Tibial artery (tissue), 4 donors: Measurements from ENCODE around the gene MAT2B.

Source experiments
- DNase-seq, 2 donors: peaks; one replicate each; pipeline ENCODE4 v3.0.0-alpha.2; 2019
- H3K27ac ChIP-seq, 2 donors: fragments of 200-600 bp; sonication (generic) in 1 of 2; 1 replicate in 1 of 2; 2 replicates in 1 of 2; pipeline ENCODE4 v1.5.1; 2018 to 2019; ENCODE audit warnings: mild to moderate bottlenecking in 1 of 2
- H3K27me3 ChIP-seq, 2 donors: fragments of 200-600 bp; sonication (generic) in 1 of 2; one replicate each; pipeline versions ENCODE4 v1.5.1 to v1.6.0; 2016 to 2019
- H3K36me3 ChIP-seq, 3 donors: fragments of 200-600 bp; sonication (generic) in 2 of 3; one replicate each; pipeline ENCODE4 v1.5.1; 2016 to 2019; ENCODE audit warnings: mild to moderate bottlenecking in 2 of 3
- H3K4me1 ChIP-seq, 4 donors: fragments of 200-600 bp; sonication (generic) in 2 of 4; 1 replicate in 3 of 4; 2 replicates in 1 of 4; pipeline ENCODE4 v1.5.1; 2016 to 2019
- H3K4me3 ChIP-seq, 2 donors: fragments of 200-600 bp; sonication (generic) in 1 of 2; 1 replicate in 1 of 2; 2 replicates in 1 of 2; pipeline ENCODE4 v1.5.1; 2018 to 2019; ENCODE audit warnings: mild to moderate bottlenecking in 2 of 2
- H3K9me3 ChIP-seq, 3 donors: fragments of 200-600 bp; sonication (generic) in 1 of 3; one replicate each; pipeline ENCODE4 v1.5.1; 2016 to 2019
- intact Hi-C: fragments of 100-400 bp; cut with DNase I; formaldehyde crosslinking; loops from one replicate; pipeline ENCODE4 v1.15.0; 2023; ENCODE audit warnings: low total_unique reads
- TF ChIP-seq, protein P1 (sequence below), 2 experiments: fragments of 200-600 bp in 1 of 2; fragments of 450-650 bp in 1 of 2; IDR thresholded peaks; one replicate each; pipeline ENCODE4 v1.5.1; 2017 to 2019; ENCODE audit warnings: antibody characterized with exemption in 2 of 2, mild to moderate bottlenecking in 1 of 2, moderate library complexity in 1 of 2

The MAT2B gene

GRCh38 chr5:163564321-163564938 lies 59.0 kb downstream of the MAT2B start:
- intact Hi-C loops: loop anchor here (10.0 kb wide), 1 partner anchor 940 kb away; no protein-coding TSS in a partner anchor
- no peak overlapping the region for H3K27ac ChIP-seq
- H3K36me3 ChIP-seq: no peaks in the 10 kb centered on the region
- H3K4me3 ChIP-seq: no peak overlapping the region
- DNase-seq: peak in 1 of 2 donors; percentile 67
- no peaks in the 10 kb centered on the region for H3K9me3 ChIP-seq
- H3K4me1 ChIP-seq: peaks cover 0 to 16% (median 9%) of the 10 kb centered on the region in 4 donors
- H3K27me3 ChIP-seq: peaks cover 0 to 27% of the 10 kb centered on the region in 2 donors
- TF ChIP-seq, protein P1, sequence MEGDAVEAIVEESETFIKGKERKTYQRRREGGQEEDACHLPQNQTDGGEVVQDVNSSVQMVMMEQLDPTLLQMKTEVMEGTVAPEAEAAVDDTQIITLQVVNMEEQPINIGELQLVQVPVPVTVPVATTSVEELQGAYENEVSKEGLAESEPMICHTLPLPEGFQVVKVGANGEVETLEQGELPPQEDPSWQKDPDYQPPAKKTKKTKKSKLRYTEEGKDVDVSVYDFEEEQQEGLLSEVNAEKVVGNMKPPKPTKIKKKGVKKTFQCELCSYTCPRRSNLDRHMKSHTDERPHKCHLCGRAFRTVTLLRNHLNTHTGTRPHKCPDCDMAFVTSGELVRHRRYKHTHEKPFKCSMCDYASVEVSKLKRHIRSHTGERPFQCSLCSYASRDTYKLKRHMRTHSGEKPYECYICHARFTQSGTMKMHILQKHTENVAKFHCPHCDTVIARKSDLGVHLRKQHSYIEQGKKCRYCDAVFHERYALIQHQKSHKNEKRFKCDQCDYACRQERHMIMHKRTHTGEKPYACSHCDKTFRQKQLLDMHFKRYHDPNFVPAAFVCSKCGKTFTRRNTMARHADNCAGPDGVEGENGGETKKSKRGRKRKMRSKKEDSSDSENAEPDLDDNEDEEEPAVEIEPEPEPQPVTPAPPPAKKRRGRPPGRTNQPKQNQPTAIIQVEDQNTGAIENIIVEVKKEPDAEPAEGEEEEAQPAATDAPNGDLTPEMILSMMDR (IDR thresholded peaks at IDR 0.05): peak; percentile 75 to 85

DNA sequence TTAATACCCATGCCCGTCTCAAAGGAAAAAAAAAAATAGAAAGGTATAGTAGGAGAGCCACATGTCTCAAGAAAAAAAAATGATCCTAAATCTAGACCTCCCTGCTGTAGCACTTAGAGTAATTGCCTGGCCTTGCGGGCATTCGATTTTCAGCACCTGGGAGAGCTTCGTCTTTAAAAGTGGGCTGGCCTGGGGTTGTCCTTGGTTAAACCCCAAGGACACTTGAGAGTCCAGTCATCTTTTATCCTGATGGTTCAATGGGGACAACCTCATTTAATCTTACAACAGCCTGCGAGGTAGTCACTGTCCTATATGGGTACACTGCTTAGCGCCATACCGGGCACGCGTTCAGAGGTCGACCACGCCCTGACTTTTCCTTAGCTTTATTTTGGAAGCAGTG lies 60.1 kb downstream of the MAT2B start:
- Histone ChIP-seq H3K9me3 (no peaks in the 10 kb centered on the region), H3K4me1 (peaks cover 0 to 16% (median 9%) of the 10 kb centered on the region in 4 donors), H3K27me3 (peaks cover 0 to 30% of the 10 kb centered on the region in 2 donors), H3K27ac (no peak overlapping the region), H3K4me3 (peak overlapping the region; percentile 21 to 46), H3K36me3 (no peaks in the 10 kb centered on the region)
- no peak for DNase-seq
- intact Hi-C loops: loop anchor here (10.0 kb wide), 1 partner anchor 939 kb away; no protein-coding TSS in a partner anchor
- TF ChIP-seq, protein P1 (IDR thresholded peaks at IDR 0.05): no peak

DNA sequence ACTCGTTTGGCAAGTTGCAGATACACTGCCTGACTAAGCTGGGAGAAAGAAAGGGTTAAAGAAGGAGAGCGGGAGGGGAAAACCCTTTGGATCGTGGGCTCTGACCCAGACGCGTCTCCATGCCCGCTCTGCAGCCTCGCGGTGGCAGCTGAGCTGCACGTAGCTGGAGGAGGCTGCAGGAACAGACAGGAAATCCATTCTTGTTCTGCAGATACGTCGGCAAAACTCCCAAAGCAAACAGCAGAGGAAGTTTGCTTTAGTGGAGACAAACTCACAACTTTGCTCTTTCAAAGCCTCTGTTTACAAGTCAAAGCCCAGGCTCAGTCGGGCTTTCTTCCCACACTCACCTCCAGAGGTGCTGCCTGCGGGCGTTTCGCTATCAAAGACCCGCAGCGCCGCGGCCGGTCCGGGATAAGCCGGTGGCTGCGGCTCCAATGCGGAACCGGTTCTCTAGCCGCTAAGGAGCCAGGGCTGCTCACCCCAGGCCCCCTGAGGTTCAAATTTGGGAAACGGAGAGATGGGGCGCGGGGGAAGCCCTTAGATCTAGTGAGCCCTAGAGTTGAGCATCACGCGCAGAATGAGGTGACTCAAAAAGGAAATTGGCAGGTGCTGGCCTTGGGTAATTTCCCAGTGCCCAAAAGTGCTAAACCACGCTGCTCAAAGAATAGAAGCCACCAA lies 60.7 kb downstream of the MAT2B start:
- Histone ChIP-seq H3K4me1 (peaks cover 0 to 16% (median 9%) of the 10 kb centered on the region in 4 donors), H3K4me3 (peak overlapping the region; percentile 21 to 46), H3K27me3 (peaks cover 0 to 31% of the 10 kb centered on the region in 2 donors), H3K27ac (no peak overlapping the region), H3K36me3 (no peaks in the 10 kb centered on the region), H3K9me3 (no peaks in the 10 kb centered on the region)
- DNase-seq: no peak
- intact Hi-C loops: loop anchor here (10.0 kb wide), 1 partner anchor 939 kb away; no protein-coding TSS in a partner anchor
- TF ChIP-seq, protein P1 (IDR thresholded peaks at IDR 0.05): no peak

GRCh38 chr5:163566678-163567077 lies 61.3 kb downstream of the MAT2B start:
- intact Hi-C loops: loop anchor here (10.0 kb wide), 1 partner anchor 938 kb away; no protein-coding TSS in a partner anchor
- peaks cover 0 to 16% (median 9%) of the 10 kb centered on the region in 4 donors for H3K4me1 ChIP-seq
- no peak overlapping the region for H3K4me3 ChIP-seq

GRCh38 chr5:163567811-163568210 lies 62.4 kb downstream of the MAT2B start:
- H3K27me3 ChIP-seq: peaks cover 0 to 31% of the 10 kb centered on the region in 2 donors
- TF ChIP-seq, protein P1 (IDR thresholded peaks at IDR 0.05): no peak
- intact Hi-C loops: loop anchor here (10.0 kb wide), 1 partner anchor 937 kb away; no protein-coding TSS in a partner anchor
- no peak for DNase-seq
- no peak overlapping the region for H3K4me3 ChIP-seq
- no peak overlapping the region for H3K27ac ChIP-seq
- no peaks in the 10 kb centered on the region for H3K36me3 ChIP-seq
- H3K9me3 ChIP-seq: no peaks in the 10 kb centered on the region
- H3K4me1 ChIP-seq: peaks cover 0 to 16% (median 9%) of the 10 kb centered on the region in 4 donors

More at GRCh38 chr5:163566678-163567077, 61.3 kb downstream of the MAT2B start:
- DNase-seq: no peak
- Histone ChIP-seq H3K27me3 (peaks cover 0 to 31% of the 10 kb centered on the region in 2 donors), H3K27ac (no peak overlapping the region), H3K9me3 (no peaks in the 10 kb centered on the region), H3K36me3 (no peaks in the 10 kb centered on the region)
- TF ChIP-seq, protein P1 (IDR thresholded peaks at IDR 0.05): no peak
